ENCODE data around the gene G6PC1.

DNA sequence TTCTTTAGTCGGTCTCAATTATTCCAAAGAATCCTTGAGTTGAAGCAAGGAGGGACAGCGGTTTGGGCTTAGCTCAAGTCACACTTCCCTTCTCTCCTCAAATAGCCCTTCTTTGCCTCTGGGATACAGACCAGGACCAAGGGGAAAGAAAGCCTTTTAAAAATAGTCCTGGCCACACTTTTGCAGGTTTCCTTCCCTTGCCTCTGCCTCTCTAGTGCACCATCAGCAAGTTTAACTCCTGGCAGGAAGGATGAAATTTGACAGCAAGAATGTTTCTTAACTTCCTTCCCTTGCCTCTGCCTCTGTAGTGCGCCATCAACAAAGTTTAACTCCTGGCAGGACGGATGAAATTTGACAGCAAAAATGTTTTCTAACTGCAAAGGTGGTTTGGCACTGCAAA is 7.2 kb upstream of the G6PC1 start:
- TF ChIP-seq, protein P1, sequence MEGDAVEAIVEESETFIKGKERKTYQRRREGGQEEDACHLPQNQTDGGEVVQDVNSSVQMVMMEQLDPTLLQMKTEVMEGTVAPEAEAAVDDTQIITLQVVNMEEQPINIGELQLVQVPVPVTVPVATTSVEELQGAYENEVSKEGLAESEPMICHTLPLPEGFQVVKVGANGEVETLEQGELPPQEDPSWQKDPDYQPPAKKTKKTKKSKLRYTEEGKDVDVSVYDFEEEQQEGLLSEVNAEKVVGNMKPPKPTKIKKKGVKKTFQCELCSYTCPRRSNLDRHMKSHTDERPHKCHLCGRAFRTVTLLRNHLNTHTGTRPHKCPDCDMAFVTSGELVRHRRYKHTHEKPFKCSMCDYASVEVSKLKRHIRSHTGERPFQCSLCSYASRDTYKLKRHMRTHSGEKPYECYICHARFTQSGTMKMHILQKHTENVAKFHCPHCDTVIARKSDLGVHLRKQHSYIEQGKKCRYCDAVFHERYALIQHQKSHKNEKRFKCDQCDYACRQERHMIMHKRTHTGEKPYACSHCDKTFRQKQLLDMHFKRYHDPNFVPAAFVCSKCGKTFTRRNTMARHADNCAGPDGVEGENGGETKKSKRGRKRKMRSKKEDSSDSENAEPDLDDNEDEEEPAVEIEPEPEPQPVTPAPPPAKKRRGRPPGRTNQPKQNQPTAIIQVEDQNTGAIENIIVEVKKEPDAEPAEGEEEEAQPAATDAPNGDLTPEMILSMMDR (IDR thresholded peaks at IDR 0.05): no peak
- TF ChIP-seq POLR2A (IDR thresholded peaks at IDR 0.05) (no peak), EP300 (IDR thresholded peaks at IDR 0.05) (no peak)

Measured in gastroesophageal sphincter (tissue), 3 donors.